ENCODE results near the gene FRYL.

Gene FRYL

GRCh38 chr4:48564151-48564550, 215.9 kb downstream of the FRYL start:
- no peak overlapping the region for H3K4me3 ChIP-seq (ENCODE audit: low read length)
- H3K27me3 ChIP-seq (replicated peaks; ENCODE audit: control insufficient read depth, insufficient read depth, low read length), result no peaks in the 10 kb centered on the region
- H3K4me1 ChIP-seq (ENCODE audit: control insufficient read depth, insufficient read depth, low read length), result no peaks in the 10 kb centered on the region
- peaks cover 57% of the 10 kb centered on the region for H3K36me3 ChIP-seq (ENCODE audit: control insufficient read depth, insufficient read depth, low read length, severe bottlenecking)
- H3K9me3 ChIP-seq (ENCODE audit: control insufficient read depth, low read length), result no peaks in the 10 kb centered on the region
- DNase-seq (ENCODE audit: low read depth), result no peak
- H3K9ac ChIP-seq (ENCODE audit: low read length), result no peak overlapping the region

GRCh38 chr4:48558819-48559218, 221.3 kb downstream of the FRYL start:
- H3K36me3 ChIP-seq (ENCODE audit: control insufficient read depth, insufficient read depth, low read length, severe bottlenecking), result peaks cover 55% of the 10 kb centered on the region
- no peaks in the 10 kb centered on the region for H3K9me3 ChIP-seq (ENCODE audit: control insufficient read depth, low read length)
- no peak for DNase-seq (ENCODE audit: low read depth)

GRCh38 chr4:48558026-48558425, 222.1 kb downstream of the FRYL start:
- no peaks in the 10 kb centered on the region for H3K4me1 ChIP-seq (ENCODE audit: control insufficient read depth, insufficient read depth, low read length)
- peaks cover 49% of the 10 kb centered on the region for H3K36me3 ChIP-seq (ENCODE audit: control insufficient read depth, insufficient read depth, low read length, severe bottlenecking)
- no peak overlapping the region for H3K9ac ChIP-seq (ENCODE audit: low read length)
- no peaks in the 10 kb centered on the region for H3K27me3 ChIP-seq (replicated peaks; ENCODE audit: control insufficient read depth, insufficient read depth, low read length)
- H3K9me3 ChIP-seq (ENCODE audit: control insufficient read depth, low read length), result no peaks in the 10 kb centered on the region
- DNase-seq (ENCODE audit: low read depth), result no peak
- no peak overlapping the region for H3K4me3 ChIP-seq (ENCODE audit: low read length)

More at GRCh38 chr4:48558819-48559218, 221.3 kb downstream of the FRYL start:
- Histone ChIP-seq H3K27me3 (replicated peaks; ENCODE audit: control insufficient read depth, insufficient read depth, low read length) (no peaks in the 10 kb centered on the region), H3K4me3 (ENCODE audit: low read length) (no peak overlapping the region), H3K9ac (ENCODE audit: low read length) (no peak overlapping the region), H3K4me1 (ENCODE audit: control insufficient read depth, insufficient read depth, low read length) (no peaks in the 10 kb centered on the region)

GRCh38 chr4:48557478-48557877, 222.6 kb downstream of the FRYL start:
- Histone ChIP-seq H3K9me3 (ENCODE audit: control insufficient read depth, low read length) (no peaks in the 10 kb centered on the region), H3K36me3 (ENCODE audit: control insufficient read depth, insufficient read depth, low read length, severe bottlenecking) (peaks cover 54% of the 10 kb centered on the region), H3K27me3 (replicated peaks; ENCODE audit: control insufficient read depth, insufficient read depth, low read length) (no peaks in the 10 kb centered on the region), H3K4me3 (ENCODE audit: low read length) (no peak overlapping the region), H3K9ac (ENCODE audit: low read length) (no peak overlapping the region), H3K4me1 (ENCODE audit: control insufficient read depth, insufficient read depth, low read length) (no peaks in the 10 kb centered on the region)
- no peak for DNase-seq (ENCODE audit: low read depth)

- H3K36me3 ChIP-seq (ENCODE audit: control insufficient read depth, insufficient read depth, low read length, severe bottlenecking), result peaks cover 55% of the 10 kb centered on the region
These were observed 223.8 kb downstream of the FRYL start for GRCh38 chr4:48556268-48556667.

GRCh38 chr4:48554606-48555005, 225.5 kb downstream of the FRYL start:
- DNase-seq (ENCODE audit: low read depth), result no peak
- Histone ChIP-seq H3K27me3 (replicated peaks; ENCODE audit: control insufficient read depth, insufficient read depth, low read length) (no peaks in the 10 kb centered on the region), H3K4me3 (ENCODE audit: low read length) (no peak overlapping the region), H3K36me3 (ENCODE audit: control insufficient read depth, insufficient read depth, low read length, severe bottlenecking) (peaks cover 56% of the 10 kb centered on the region), H3K9me3 (ENCODE audit: control insufficient read depth, low read length) (no peaks in the 10 kb centered on the region), H3K9ac (ENCODE audit: low read length) (no peak overlapping the region), H3K4me1 (ENCODE audit: control insufficient read depth, insufficient read depth, low read length) (no peaks in the 10 kb centered on the region)

More at GRCh38 chr4:48556268-48556667, 223.8 kb downstream of the FRYL start:
- no peak overlapping the region for H3K9ac ChIP-seq (ENCODE audit: low read length)
- no peaks in the 10 kb centered on the region for H3K27me3 ChIP-seq (replicated peaks; ENCODE audit: control insufficient read depth, insufficient read depth, low read length)
- no peak overlapping the region for H3K4me3 ChIP-seq (ENCODE audit: low read length)
- H3K4me1 ChIP-seq (ENCODE audit: control insufficient read depth, insufficient read depth, low read length), result no peaks in the 10 kb centered on the region
- H3K9me3 ChIP-seq (ENCODE audit: control insufficient read depth, low read length), result no peaks in the 10 kb centered on the region
- no peak for DNase-seq (ENCODE audit: low read depth)

GRCh38 chr4:48553720-48554119, 226.4 kb downstream of the FRYL start:
- Histone ChIP-seq H3K9me3 (ENCODE audit: control insufficient read depth, low read length) (no peaks in the 10 kb centered on the region), H3K27me3 (replicated peaks; ENCODE audit: control insufficient read depth, insufficient read depth, low read length) (no peaks in the 10 kb centered on the region), H3K36me3 (ENCODE audit: control insufficient read depth, insufficient read depth, low read length, severe bottlenecking) (peaks cover 65% of the 10 kb centered on the region), H3K4me1 (ENCODE audit: control insufficient read depth, insufficient read depth, low read length) (no peaks in the 10 kb centered on the region), H3K4me3 (ENCODE audit: low read length) (no peak overlapping the region), H3K9ac (ENCODE audit: low read length) (no peak overlapping the region)
- no peak for DNase-seq (ENCODE audit: low read depth)

GRCh38 chr4:48546336-48546735, 233.7 kb downstream of the FRYL start:
- no peak overlapping the region for H3K9ac ChIP-seq (ENCODE audit: low read length)
- no peaks in the 10 kb centered on the region for H3K27me3 ChIP-seq (replicated peaks; ENCODE audit: control insufficient read depth, insufficient read depth, low read length)
- peaks cover 69% of the 10 kb centered on the region for H3K36me3 ChIP-seq (ENCODE audit: control insufficient read depth, insufficient read depth, low read length, severe bottlenecking)
- H3K9me3 ChIP-seq (ENCODE audit: control insufficient read depth, low read length), result no peaks in the 10 kb centered on the region
- DNase-seq (ENCODE audit: low read depth), result peak; percentile 73
- H3K4me1 ChIP-seq (ENCODE audit: control insufficient read depth, insufficient read depth, low read length), result no peaks in the 10 kb centered on the region
- no peak overlapping the region for H3K4me3 ChIP-seq (ENCODE audit: low read length)

- peak; percentile 7 for DNase-seq (ENCODE audit: low read depth)
- Histone ChIP-seq H3K36me3 (ENCODE audit: control insufficient read depth, insufficient read depth, low read length, severe bottlenecking) (peaks cover 66% of the 10 kb centered on the region), H3K27me3 (replicated peaks; ENCODE audit: control insufficient read depth, insufficient read depth, low read length) (no peaks in the 10 kb centered on the region), H3K9ac (ENCODE audit: low read length) (no peak overlapping the region), H3K9me3 (ENCODE audit: control insufficient read depth, low read length) (no peaks in the 10 kb centered on the region), H3K4me3 (ENCODE audit: low read length) (no peak overlapping the region), H3K4me1 (ENCODE audit: control insufficient read depth, insufficient read depth, low read length) (no peaks in the 10 kb centered on the region)
These were observed 236.3 kb downstream of the FRYL start for GRCh38 chr4:48543796-48544195.

GRCh38 chr4:48542888-48543287, 237.2 kb downstream of the FRYL start:
- H3K4me1 ChIP-seq (ENCODE audit: control insufficient read depth, insufficient read depth, low read length), result no peaks in the 10 kb centered on the region
- no peak overlapping the region for H3K9ac ChIP-seq (ENCODE audit: low read length)
- H3K4me3 ChIP-seq (ENCODE audit: low read length), result no peak overlapping the region
- no peaks in the 10 kb centered on the region for H3K27me3 ChIP-seq (replicated peaks; ENCODE audit: control insufficient read depth, insufficient read depth, low read length)
- no peak for DNase-seq (ENCODE audit: low read depth)
- peaks cover 62% of the 10 kb centered on the region for H3K36me3 ChIP-seq (ENCODE audit: control insufficient read depth, insufficient read depth, low read length, severe bottlenecking)
- no peaks in the 10 kb centered on the region for H3K9me3 ChIP-seq (ENCODE audit: control insufficient read depth, low read length)

- no peak for DNase-seq (ENCODE audit: low read depth)
- Histone ChIP-seq H3K9ac (ENCODE audit: low read length) (no peak overlapping the region), H3K4me3 (ENCODE audit: low read length) (no peak overlapping the region), H3K27me3 (replicated peaks; ENCODE audit: control insufficient read depth, insufficient read depth, low read length) (no peaks in the 10 kb centered on the region), H3K9me3 (ENCODE audit: control insufficient read depth, low read length) (no peaks in the 10 kb centered on the region), H3K4me1 (ENCODE audit: control insufficient read depth, insufficient read depth, low read length) (peaks cover 6% of the 10 kb centered on the region), H3K36me3 (ENCODE audit: control insufficient read depth, insufficient read depth, low read length, severe bottlenecking) (peaks cover 47% of the 10 kb centered on the region)
These were observed 240.5 kb downstream of the FRYL start for GRCh38 chr4:48539597-48539996.

- Histone ChIP-seq H3K36me3 (ENCODE audit: control insufficient read depth, insufficient read depth, low read length, severe bottlenecking) (peaks cover 52% of the 10 kb centered on the region), H3K27me3 (replicated peaks; ENCODE audit: control insufficient read depth, insufficient read depth, low read length) (no peaks in the 10 kb centered on the region), H3K4me1 (ENCODE audit: control insufficient read depth, insufficient read depth, low read length) (peaks cover 6% of the 10 kb centered on the region), H3K4me3 (ENCODE audit: low read length) (no peak overlapping the region), H3K9me3 (ENCODE audit: control insufficient read depth, low read length) (no peaks in the 10 kb centered on the region), H3K9ac (ENCODE audit: low read length) (no peak overlapping the region)
- DNase-seq (ENCODE audit: low read depth), result no peak
These were observed 241.7 kb downstream of the FRYL start for GRCh38 chr4:48538358-48538757.

Data from adipocyte (in vitro differentiated cells).